K562 (cell line): ENCODE measurements around the gene NAPEPLD. TPM values are rescaled to one million over a fixed set of nuclear protein-coding genes. Genes with fewer than 3 reads are reported as not detected.

Experiments
- ATAC-seq: fragments of 200-7000 bp; cut with Tn5 transposase; 3 replicates; pipeline ENCODE4 v1.9.1; 2020; ENCODE audit warnings: moderate library complexity
- BruUV-seq: library from RNA; stranded (reverse); fragments of 400-500 nt; replicated peaks from 2 replicates; lab custom pipeline; 2021; lab: Mats Ljungman, UMichigan
- CTCF ChIA-PET: fragments of 300-600 bp; formaldehyde crosslinking; extraction: SDS; loops from one replicate; lab custom pipeline; 2021; ENCODE audit warnings: low intra/inter-chr PET ratio; lab: Yijun Ruan, JAX
- POLR2A ChIA-PET: fragments of 300-600, 350-650 bp; sonication (Branson Sonifier 250); formaldehyde crosslinking; extraction: SDS; loops from one replicate; lab custom pipeline; 2021; ENCODE audit warnings: antibody characterized with exemption, inconsistent platforms; lab: Yijun Ruan, JAX
- DNase-seq, 4 experiments: peaks; one replicate each; pipeline versions ENCODE4 v3.0.0 to v3.0.0-alpha.2; 2011 to 2018; ENCODE audit warnings: low spot score in 3 of 4, mixed read lengths in 3 of 4; ENCODE audit errors: extremely low read depth in 1 of 4
- FAIRE-seq: peaks from 2 replicates; lab custom pipeline; 2011; peaks lifted over from hg19 to GRCh38; lab: Jason Lieb, UNC
- H2AFZ ChIP-seq: 2 replicates; pipeline ENCODE4 v1.6.0; 2011; ENCODE audit warnings: low read depth, low read length, control low read depth, inconsistent platforms
- H3K27ac ChIP-seq: fragments of 200-600 bp; 3 replicates; pipeline ENCODE4 v1.8.0; 2011; ENCODE audit warnings: low read depth, mild to moderate bottlenecking, control low read depth, inconsistent platforms, low read length, moderate library complexity, mixed read lengths; ENCODE audit errors: extremely low read depth
- H3K27me3 ChIP-seq, 2 experiments: fragments of 300-600 bp in 1 of 2; 2 replicates in 1 of 2; 3 replicates in 1 of 2; pipeline versions ENCODE4 v1.6.0 to v1.8.0; 2011; ENCODE audit warnings: inconsistent platforms in 2 of 2, low read length in 2 of 2, mild to moderate bottlenecking in 1 of 2, mixed read lengths in 1 of 2, moderate library complexity in 1 of 2; ENCODE audit not compliant: control insufficient read depth in 2 of 2, insufficient read depth in 2 of 2
- H3K36me3 ChIP-seq: fragments of 300-600 bp; 3 replicates; pipeline ENCODE4 v1.8.0; 2011; ENCODE audit warnings: mild to moderate bottlenecking, low read length, inconsistent platforms; ENCODE audit not compliant: control insufficient read depth, insufficient read depth
- H3K4me1 ChIP-seq, 2 experiments: fragments of 200-600 bp in 1 of 2; replicated peaks in 1 of 2; 2 replicates in 1 of 2; 3 replicates in 1 of 2; pipeline versions ENCODE4 v1.5.1 to v1.8.0; 2011; ENCODE audit warnings: inconsistent platforms in 2 of 2, low read length in 2 of 2, mild to moderate bottlenecking in 1 of 2, mixed read lengths in 1 of 2, moderate library complexity in 1 of 2; ENCODE audit not compliant: control insufficient read depth in 2 of 2, insufficient read depth in 2 of 2
- H3K4me2 ChIP-seq: 2 replicates; pipeline ENCODE4 v1.6.1; 2011; ENCODE audit warnings: low read length, control low read depth, inconsistent platforms, mixed read lengths; ENCODE audit not compliant: insufficient read depth
- H3K4me3 ChIP-seq: fragments of 200-600 bp; sonication (generic), shearing (Covaris generic); 2 replicates; pipeline ENCODE4 v1.5.1; 2016; ENCODE audit warnings: control low read depth, inconsistent platforms
- H3K79me2 ChIP-seq: fragments of 200-600 bp; 3 replicates; pipeline ENCODE4 v1.8.0; 2011; ENCODE audit warnings: low read length, inconsistent platforms; ENCODE audit not compliant: control insufficient read depth, insufficient read depth
- H3K9ac ChIP-seq, 2 experiments: 2 replicates each; pipeline versions ENCODE4 v1.6.0 to v1.6.1; 2011; ENCODE audit warnings: low read depth in 2 of 2, low read length in 2 of 2, control low read depth in 1 of 2, inconsistent platforms in 1 of 2, mild to moderate bottlenecking in 1 of 2, mixed read lengths in 1 of 2; ENCODE audit not compliant: insufficient read depth in 1 of 2
- H3K9me1 ChIP-seq: one replicate; pipeline ENCODE4 v1.6.0; 2011; ENCODE audit warnings: inconsistent platforms, mild to moderate bottlenecking, low read length, moderate library complexity; ENCODE audit not compliant: control insufficient read depth, insufficient read depth
- H3K9me3 ChIP-seq: replicated peaks from 2 replicates; pipeline ENCODE4 v1.5.1; 2011; ENCODE audit warnings: low read depth, low read length, inconsistent platforms; ENCODE audit not compliant: control insufficient read depth, insufficient read depth
- H4K20me1 ChIP-seq: replicated peaks from 2 replicates; pipeline ENCODE4 v1.6.1; 2011; ENCODE audit warnings: low read length, inconsistent platforms, mixed read lengths; ENCODE audit not compliant: control insufficient read depth, insufficient read depth
- ARNT ChIP-seq, 2 experiments: fragments of 450-650 bp; IDR thresholded peaks; 2 replicates each; pipeline ENCODE4 v1.6.1; 2016; ENCODE audit warnings: mild to moderate bottlenecking in 1 of 2
- CREB3 ChIP-seq: fragments of 450-650 bp; conservative IDR thresholded peaks from 2 replicates; pipeline ENCODE4 v1.6.1; 2016; ENCODE audit warnings: missing genetic modification characterization, low read depth, mild to moderate bottlenecking, missing compliant biosample characterization, moderate library complexity
- CTCF ChIP-seq, 3 experiments: IDR thresholded peaks in 2 of 3; conservative IDR thresholded peaks in 1 of 3; 2 replicates each; pipeline ENCODE4 v1.5.1; 2011 to 2012; ENCODE audit warnings: low read length in 3 of 3, mild to moderate bottlenecking in 3 of 3, control low read depth in 2 of 3, improper control_type of control experiment in 1 of 3, inconsistent platforms in 1 of 3, low read depth in 1 of 3, mixed read lengths in 1 of 3, moderate library complexity in 1 of 3; ENCODE audit not compliant: insufficient read depth in 2 of 3
- ETV5 ChIP-seq: sonication (generic); formaldehyde crosslinking; IDR thresholded peaks from 2 replicates; pipeline ENCODE4 v1.4.0; 2020; ENCODE audit warnings: low read depth, mild to moderate bottlenecking, missing genetic modification reagents
- KDM2B ChIP-seq: fragments of 250-450 bp; sonication (Bioruptor Pico); IDR thresholded peaks from 2 replicates; pipeline ENCODE4 v1.8.0; 2021; ENCODE audit warnings: mild to moderate bottlenecking, moderate library complexity
- MEF2A ChIP-seq: IDR thresholded peaks from 2 replicates; pipeline ENCODE4 v1.6.1; 2011; ENCODE audit warnings: low read depth, mild to moderate bottlenecking, low read length, moderate library complexity; ENCODE audit not compliant: control insufficient read depth
- PHF21A ChIP-seq: fragments of 450-650 bp; IDR thresholded peaks from 2 replicates; pipeline ENCODE4 v1.6.1; 2017; ENCODE audit warnings: low read depth, borderline replicate concordance
- SNIP1 ChIP-seq: fragments of 450-650 bp; IDR thresholded peaks from 2 replicates; pipeline ENCODE4 v1.7.1; 2017; ENCODE audit warnings: low read depth, mild to moderate bottlenecking
- SPI1 ChIP-seq: IDR thresholded peaks from 2 replicates; pipeline ENCODE4 v1.6.1; 2011; ENCODE audit warnings: low read depth, low read length, control low read depth, borderline replicate concordance
- SRSF9 ChIP-seq: fragments of 200-400 bp; formaldehyde crosslinking; IDR thresholded peaks from 2 replicates; pipeline ENCODE4 v1.6.1; 2017; ENCODE audit warnings: low read depth, low read length, borderline replicate concordance
- STAT6 ChIP-seq: sonication (generic); formaldehyde crosslinking; IDR thresholded peaks from 2 replicates; pipeline ENCODE4 v1.8.1; 2023; ENCODE audit warnings: mild to moderate bottlenecking, missing genetic modification reagents
- ZNF239 ChIP-seq: fragments of 250-450 bp; sonication (Bioruptor Pico); IDR thresholded peaks from 2 replicates; pipeline ENCODE4 v1.4.0; 2020; ENCODE audit warnings: mild to moderate bottlenecking
- ZNF354B ChIP-seq: fragments of 250-450 bp; sonication (Bioruptor Pico); IDR thresholded peaks from 2 replicates; pipeline ENCODE4 v1.4.0; 2020
- ZNF408 ChIP-seq: fragments of 250-450 bp; sonication (Bioruptor Pico); IDR thresholded peaks from 2 replicates; pipeline ENCODE4 v1.4.0; 2020; ENCODE audit warnings: low read depth, mild to moderate bottlenecking, moderate library complexity
- ZNF668 ChIP-seq: fragments of 250-450 bp; sonication (Bioruptor Pico); IDR thresholded peaks from 2 replicates; pipeline ENCODE4 v1.8.0; 2022; ENCODE audit warnings: mild to moderate bottlenecking, inconsistent platforms
- WGBS: fragments of 100-300 bp; shearing (Covaris generic); methylation state at CpG from one replicate; pipeline ENCODE4 v1.1.6; 2016; ENCODE audit warnings: low coverage, mixed read lengths; ENCODE audit not compliant: insufficient coverage; ENCODE audit errors: missing lambda C conversion rate; 5-methylcytosine and 5-hydroxymethylcytosine counted together
- in situ Hi-C: fragments of 300-500 bp; cut with MboI; formaldehyde crosslinking; loops from 4 replicates; pipeline ENCODE4 v1.15.0; 2018; ENCODE audit warnings: inconsistent platforms, mixed read lengths
- intact Hi-C: fragments of 100-400 bp; cut with micrococcal nuclease; formaldehyde crosslinking; loops from 2 replicates; pipeline ENCODE4 v1.14.2; 2022
- polyA plus RNA-seq, 8 experiments: library from polyadenylated mRNA; depleted of rRNA in 4 of 8; stranded (reverse) in 5 of 8; unstranded in 3 of 8; fragments of >200 nt; fragmentation: Nextera tagmentation in 2 of 8; fragmentation: Illumina TruSeq in 1 of 8; extraction: Ambion mirVana in 2 of 8; extraction: Trizol in 1 of 8; gene quantifications; 2 replicates each; pipeline versions ENCODE4 v1.2.1 to v1.2.3, GENCODE V29; 2011 to 2014; ENCODE audit warnings: inconsistent platforms in 1 of 8, missing spikeins in 1 of 8
- total RNA-seq, 7 experiments: library from RNA; depleted of rRNA in 6 of 7; stranded (reverse); fragments of >200 nt in 6 of 7; fragmentation: Illumina TruSeq in 2 of 7; extraction: Trizol in 2 of 7; gene quantifications; 2 replicates each; pipeline versions ENCODE4 v1.2.1 to v1.2.3, GENCODE V29; 2011 to 2021; ENCODE audit warnings: low replicate concordance in 1 of 7
- TF ChIP-seq, protein P1 (sequence below): fragments of 450-650 bp; formaldehyde crosslinking; IDR thresholded peaks from 2 replicates; pipeline ENCODE4 v1.4.0; 2020; ENCODE audit warnings: mild to moderate bottlenecking, moderate library complexity

NAPEPLD gene
- total and polyA plus RNA-seq, 9 of the 15 experiments (the other 6 are each of a cell fraction or from before 2014, with no cell fraction given), result 3.2 to 11.0 (median 7.5) TPM

GRCh38 chr7:103051519-103051918 lies 97.4 kb downstream of the NAPEPLD start:
- peak overlapping the region; percentile 1; the same call in 1 of the 2 replicates for H2AFZ ChIP-seq
- no TSS peak for BruUV-seq
- H3K4me2 ChIP-seq, result no peak overlapping the region
- no peaks in the 10 kb centered on the region for H3K36me3 ChIP-seq
- FAIRE-seq (no peak), ATAC-seq (peak; percentile 63), DNase-seq (peak in 1 of 4 experiments; percentile 27)
- no peaks in the 10 kb centered on the region for H3K4me1 ChIP-seq
- H3K79me2 ChIP-seq, result no peaks in the 10 kb centered on the region
- no peaks in the 10 kb centered on the region for H4K20me1 ChIP-seq
- no peak overlapping the region for H3K27ac ChIP-seq
- WGBS, result 27% methylated on average over 6 of the region's 6 CpGs
- intact Hi-C loops (loop anchor here (5.0 kb wide), 1 partner anchor 69 kb away; no protein-coding TSS in a partner anchor), in situ Hi-C loops (loop anchor here (25.0 kb wide), 1 partner anchor 564 kb away; the partner anchor contains the start of gene POLR2J)
- no peaks in the 10 kb centered on the region for H3K9me3 ChIP-seq
- POLR2A ChIA-PET, result interaction anchor here (0.6 to 1.7 kb wide), 4 partner anchors 10 to 71 kb away, joined by 3 to 4 read pairs (median 3); no protein-coding TSS in a partner anchor
- no peaks in the 10 kb centered on the region for H3K27me3 ChIP-seq
- H3K4me3 ChIP-seq, result no peak overlapping the region
- CTCF ChIA-PET, result interaction anchor here (1.5 kb wide), 1 partner anchor 11 kb away, joined by 3 read pairs; no protein-coding TSS in a partner anchor
- H3K9me1 ChIP-seq, result no peaks in the 10 kb centered on the region
- no peak overlapping the region for H3K9ac ChIP-seq
- TF ChIP-seq KDM2B (CRISPR knock-in tag), result no peak
- TF ChIP-seq SPI1, result peak; percentile 53
- no peak for TF ChIP-seq SNIP1
- TF ChIP-seq ZNF239, result no peak
- TF ChIP-seq ARNT (IDR thresholded peaks at IDR 0.05), result no peak
- no peak for TF ChIP-seq STAT6 (CRISPR knock-in tag)
- no peak for TF ChIP-seq ETV5
- TF ChIP-seq SRSF9, result no peak
- no peak for TF ChIP-seq ZNF668 (CRISPR knock-in tag)
- TF ChIP-seq ZNF354B (CRISPR knock-in tag), result no peak
- TF ChIP-seq, protein P1, sequence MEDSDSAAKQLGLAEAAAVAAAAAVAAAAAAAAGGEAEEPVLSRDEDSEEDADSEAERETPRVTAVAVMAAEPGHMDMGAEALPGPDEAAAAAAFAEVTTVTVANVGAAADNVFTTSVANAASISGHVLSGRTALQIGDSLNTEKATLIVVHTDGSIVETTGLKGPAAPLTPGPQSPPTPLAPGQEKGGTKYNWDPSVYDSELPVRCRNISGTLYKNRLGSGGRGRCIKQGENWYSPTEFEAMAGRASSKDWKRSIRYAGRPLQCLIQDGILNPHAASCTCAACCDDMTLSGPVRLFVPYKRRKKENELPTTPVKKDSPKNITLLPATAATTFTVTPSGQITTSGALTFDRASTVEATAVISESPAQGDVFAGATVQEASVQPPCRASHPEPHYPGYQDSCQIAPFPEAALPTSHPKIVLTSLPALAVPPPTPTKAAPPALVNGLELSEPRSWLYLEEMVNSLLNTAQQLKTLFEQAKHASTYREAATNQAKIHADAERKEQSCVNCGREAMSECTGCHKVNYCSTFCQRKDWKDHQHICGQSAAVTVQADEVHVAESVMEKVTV (CRISPR knock-in tag), result 0 out of 2 replicates have a peak, but pooled peaks have one; percentile 16
- no peak for TF ChIP-seq ZNF408 (CRISPR knock-in tag)
- peak; percentile 24 to 52 (median 32); a peak in 4 of 6 replicates for TF ChIP-seq CTCF (IDR thresholded peaks at IDR 0.05 in 2 of 3, conservative IDR thresholded peaks at IDR 0.05 in 1 of 3; ENCODE audit: insufficient read depth in 2 of 3, low read depth in 1 of 3, low read length in 3 of 3)
- no peak for TF ChIP-seq PHF21A
- no peak for TF ChIP-seq CREB3 (tag)
- no peak for TF ChIP-seq MEF2A
